HEK293 (cell line): Measurements from ENCODE around the gene HARBI1.

Experiments used
- CTCF ChIA-PET: fragments of 350-600 bp; formaldehyde crosslinking; extraction: SDS; loops from one replicate; lab custom pipeline; 2021; ENCODE audit warnings: antibody characterized with exemption; lab: Yijun Ruan, JAX
- POLR2A ChIA-PET: fragments of 300-600 bp; formaldehyde crosslinking; extraction: SDS; loops from one replicate; lab custom pipeline; 2020; ENCODE audit warnings: antibody characterized with exemption, inconsistent platforms; lab: Yijun Ruan, JAX
- H3K27ac ChIP-seq: fragments of 200-500 bp; sonication (Bioruptor generic); 2 replicates; pipeline ENCODE4 v1.5.1; 2014; ENCODE audit warnings: low read depth, low read length, control low read depth, inconsistent platforms; ENCODE audit errors: extremely low read depth
- H3K36me3 ChIP-seq, 2 experiments: fragments of 200-500 bp in 1 of 2; sonication (Bioruptor generic) in 1 of 2; 1 replicate in 1 of 2; 2 replicates in 1 of 2; pipeline ENCODE4 v1.5.1; 2014 to 2017; ENCODE audit warnings: inconsistent platforms in 2 of 2, low read length in 2 of 2; ENCODE audit not compliant: control insufficient read depth in 2 of 2, insufficient read depth in 1 of 2
- H3K4me1 ChIP-seq: fragments of 200-500 bp; sonication (Bioruptor generic); 2 replicates; pipeline ENCODE4 v1.5.1; 2014; ENCODE audit warnings: mild to moderate bottlenecking, low read length, inconsistent platforms; ENCODE audit not compliant: control insufficient read depth, insufficient read depth
- H3K4me3 ChIP-seq: 2 replicates; pipeline ENCODE4 v1.5.1; 2011; ENCODE audit warnings: low read depth, mild to moderate bottlenecking, control low read depth, low read length, moderate library complexity
- H3K9me3 ChIP-seq: fragments of 200-500 bp; sonication (Bioruptor generic); 2 replicates; pipeline ENCODE4 v1.5.1; 2014; ENCODE audit warnings: low read depth, low read length, inconsistent platforms; ENCODE audit not compliant: control insufficient read depth, insufficient read depth
- BCL11A ChIP-seq: fragments of 450-650 bp; formaldehyde crosslinking; IDR thresholded peaks from 2 replicates; pipeline ENCODE4 v1.5.1; 2016; ENCODE audit warnings: low read depth, missing biosample characterization, missing genetic modification characterization
- BCL11B ChIP-seq: fragments of 450-650 bp; formaldehyde crosslinking; IDR thresholded peaks from 2 replicates; pipeline ENCODE4 v1.5.1; 2016; ENCODE audit warnings: low read depth, missing biosample characterization, missing genetic modification characterization
- GLI4 ChIP-seq: fragments of 450-650 bp; formaldehyde crosslinking; IDR thresholded peaks from 2 replicates; pipeline ENCODE4 v1.5.1; 2016; ENCODE audit warnings: missing biosample characterization, missing genetic modification characterization
- MEIS1 ChIP-seq: sonication (generic); formaldehyde crosslinking; IDR thresholded peaks from 2 replicates; pipeline ENCODE4 v1.8.1; 2022; ENCODE audit warnings: missing genetic modification reagents, mild to moderate bottlenecking, borderline replicate concordance
- PRDM1 ChIP-seq: fragments of 450-650 bp; formaldehyde crosslinking; IDR thresholded peaks from 2 replicates; pipeline ENCODE4; 2016; ENCODE audit warnings: missing biosample characterization, missing genetic modification characterization
- RBAK ChIP-seq: fragments of 450-650 bp; formaldehyde crosslinking; IDR thresholded peaks from 2 replicates; pipeline ENCODE4 v1.5.1; 2016; ENCODE audit warnings: missing biosample characterization, missing genetic modification characterization
- SCRT1 ChIP-seq: fragments of 450-650 bp; formaldehyde crosslinking; IDR thresholded peaks from 2 replicates; pipeline ENCODE4 v1.5.1; 2016; ENCODE audit warnings: missing biosample characterization, missing genetic modification characterization, borderline replicate concordance
- SP2 ChIP-seq: fragments of 450-650 bp; formaldehyde crosslinking; IDR thresholded peaks from 2 replicates; pipeline ENCODE4 v1.5.1; 2016; ENCODE audit warnings: missing biosample characterization, missing genetic modification characterization
- SP7 ChIP-seq: fragments of 450-650 bp; formaldehyde crosslinking; IDR thresholded peaks from 2 replicates; pipeline ENCODE4 v1.5.1; 2016; ENCODE audit warnings: missing biosample characterization, missing genetic modification characterization
- TCF7L2 ChIP-seq: IDR thresholded peaks from 2 replicates; pipeline ENCODE4 v1.6.1; 2011; ENCODE audit warnings: low read depth, mild to moderate bottlenecking, inconsistent platforms, low read length, moderate library complexity, borderline replicate concordance
- YY1 ChIP-seq: fragments of 450-650 bp; formaldehyde crosslinking; IDR thresholded peaks from 2 replicates; pipeline ENCODE4 v1.5.1; 2018; ENCODE audit warnings: missing biosample characterization, missing genetic modification characterization
- ZFP41 ChIP-seq: fragments of 450-650 bp; formaldehyde crosslinking; IDR thresholded peaks from 2 replicates; pipeline ENCODE4 v1.5.1; 2016; ENCODE audit warnings: missing biosample characterization, missing genetic modification characterization, borderline replicate concordance
- ZNF112 ChIP-seq: fragments of 450-650 bp; formaldehyde crosslinking; IDR thresholded peaks from 2 replicates; pipeline ENCODE4 v1.5.0; 2017; ENCODE audit warnings: missing biosample characterization, missing genetic modification characterization
- ZNF114 ChIP-seq: fragments of 450-650 bp; formaldehyde crosslinking; IDR thresholded peaks from 2 replicates; pipeline ENCODE4 v1.5.0; 2017; ENCODE audit warnings: missing biosample characterization, missing genetic modification characterization
- ZNF184 ChIP-seq: fragments of 450-650 bp; IDR thresholded peaks from 2 replicates; pipeline ENCODE4 v1.5.1; 2018; ENCODE audit warnings: missing biosample characterization, mild to moderate bottlenecking, missing genetic modification characterization
- ZNF354C ChIP-seq: fragments of 450-650 bp; formaldehyde crosslinking; IDR thresholded peaks from 2 replicates; pipeline ENCODE4 v1.5.1; 2016; ENCODE audit warnings: missing biosample characterization, missing genetic modification characterization, low read depth, borderline replicate concordance
- ZNF391 ChIP-seq: fragments of 450-650 bp; formaldehyde crosslinking; IDR thresholded peaks from 2 replicates; pipeline ENCODE4 v1.5.1; 2016; ENCODE audit warnings: low read depth, missing biosample characterization, missing genetic modification characterization, borderline replicate concordance
- ZNF416 ChIP-seq: fragments of 450-650 bp; formaldehyde crosslinking; IDR thresholded peaks from 2 replicates; pipeline ENCODE4 v1.5.1; 2016; ENCODE audit warnings: missing biosample characterization, missing genetic modification characterization
- ZNF514 ChIP-seq: fragments of 450-650 bp; formaldehyde crosslinking; IDR thresholded peaks from 2 replicates; pipeline ENCODE4 v1.5.1; 2016; ENCODE audit warnings: missing biosample characterization, missing genetic modification characterization
- ZNF629 ChIP-seq: fragments of 450-650 bp; formaldehyde crosslinking; IDR thresholded peaks from 2 replicates; pipeline ENCODE4 v1.5.1; 2017; ENCODE audit warnings: missing biosample characterization, missing genetic modification characterization
- ZNF658 ChIP-seq: fragments of 450-650 bp; formaldehyde crosslinking; IDR thresholded peaks from 2 replicates; pipeline ENCODE4; 2016; ENCODE audit warnings: missing biosample characterization, missing genetic modification characterization
- ZNF76 ChIP-seq: fragments of 450-650 bp; formaldehyde crosslinking; IDR thresholded peaks from 2 replicates; pipeline ENCODE4; 2016; ENCODE audit warnings: low read depth, missing biosample characterization, missing genetic modification characterization, borderline replicate concordance
- ZNF768 ChIP-seq: fragments of 450-650 bp; formaldehyde crosslinking; IDR thresholded peaks from 2 replicates; pipeline ENCODE4 v1.5.1; 2018; ENCODE audit warnings: missing biosample characterization, mild to moderate bottlenecking, missing genetic modification characterization
- TF ChIP-seq, protein P1 (sequence below): fragments of 450-650 bp; formaldehyde crosslinking; optimal IDR thresholded peaks from 2 replicates; pipeline ENCODE3; 2016; ENCODE audit warnings: missing biosample characterization, mild to moderate bottlenecking, missing genetic modification characterization
- TF ChIP-seq, protein P2 (sequence below): fragments of 450-650 bp; formaldehyde crosslinking; IDR thresholded peaks from 2 replicates; pipeline ENCODE4 v1.5.1; 2016; ENCODE audit warnings: missing biosample characterization, missing genetic modification characterization
- TF ChIP-seq, protein P3 (sequence below): fragments of 450-650 bp; formaldehyde crosslinking; IDR thresholded peaks from 2 replicates; pipeline ENCODE4 v1.5.1; 2016; ENCODE audit warnings: missing biosample characterization, missing genetic modification characterization
- TF ChIP-seq, protein P4 (sequence below): fragments of 450-650 bp; formaldehyde crosslinking; IDR thresholded peaks from 2 replicates; pipeline ENCODE4 v1.5.1; 2016; ENCODE audit warnings: missing biosample characterization, missing genetic modification characterization

The HARBI1 gene

DNA sequence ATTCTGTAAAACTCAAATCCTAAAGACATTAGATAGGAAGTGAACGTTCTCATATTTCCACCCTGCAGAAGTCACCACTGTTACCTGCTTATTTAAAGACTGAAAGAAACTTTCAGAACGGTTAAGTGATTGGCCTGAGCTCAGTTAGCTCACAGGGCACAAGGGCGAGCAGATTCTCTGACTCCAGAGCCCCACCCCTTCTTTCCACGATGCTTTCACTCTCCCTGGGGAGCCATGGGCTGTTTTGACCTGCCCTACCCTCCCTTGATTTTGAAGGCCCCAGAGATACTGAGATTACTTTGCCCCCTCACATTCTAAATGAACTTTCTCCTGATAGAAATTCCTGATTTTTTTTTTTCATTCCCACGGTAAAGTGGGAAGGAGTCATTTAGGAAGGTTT lies 49.5 kb upstream of the HARBI1 start:
- H3K4me3 ChIP-seq = no peak overlapping the region
- H3K9me3 ChIP-seq = no peaks in the 10 kb centered on the region
- TF ChIP-seq SP7 (no peak), GLI4 (tag by site-specific recombination) (no peak), MEIS1 (no peak)
- H3K27ac ChIP-seq = no peak overlapping the region
- ChIA-PET CTCF (no interaction called here), POLR2A (no interaction called here)
- peaks cover 0 to 94% of the 10 kb centered on the region in 2 experiments; a peak in 2 of 3 replicates for H3K36me3 ChIP-seq
- no peaks in the 10 kb centered on the region for H3K4me1 ChIP-seq

DNA sequence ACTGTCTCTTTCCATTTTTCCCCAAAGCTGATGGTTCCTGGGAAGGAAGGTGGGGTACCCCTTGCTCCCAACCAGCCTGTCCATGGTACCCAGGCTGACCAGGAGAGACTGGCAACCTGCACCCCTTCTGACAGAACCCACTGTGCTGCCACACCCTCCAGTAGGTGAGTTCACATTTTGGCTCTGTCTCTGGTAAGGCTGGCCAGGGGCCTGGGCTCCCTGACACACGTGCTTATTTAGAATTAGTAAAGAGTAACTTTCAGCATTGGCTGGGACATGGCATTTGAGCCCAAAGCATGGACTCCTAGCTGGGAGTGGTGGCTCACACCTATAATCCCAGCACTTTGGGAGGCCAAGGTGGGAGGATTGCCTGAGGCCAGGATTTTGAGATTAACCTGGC lies 48.3 kb upstream of the HARBI1 start:
- H3K27ac ChIP-seq = no peak overlapping the region
- TF ChIP-seq ZNF658 (tag by site-specific recombination) (no peak), BCL11B (tag by site-specific recombination) (no peak), BCL11A (tag by site-specific recombination) (no peak), ZNF76 (tag by site-specific recombination) (no peak), ZFP41 (tag by site-specific recombination) (no peak), ZNF184 (tag by site-specific recombination) (no peak)
- TF ChIP-seq, protein P1, sequence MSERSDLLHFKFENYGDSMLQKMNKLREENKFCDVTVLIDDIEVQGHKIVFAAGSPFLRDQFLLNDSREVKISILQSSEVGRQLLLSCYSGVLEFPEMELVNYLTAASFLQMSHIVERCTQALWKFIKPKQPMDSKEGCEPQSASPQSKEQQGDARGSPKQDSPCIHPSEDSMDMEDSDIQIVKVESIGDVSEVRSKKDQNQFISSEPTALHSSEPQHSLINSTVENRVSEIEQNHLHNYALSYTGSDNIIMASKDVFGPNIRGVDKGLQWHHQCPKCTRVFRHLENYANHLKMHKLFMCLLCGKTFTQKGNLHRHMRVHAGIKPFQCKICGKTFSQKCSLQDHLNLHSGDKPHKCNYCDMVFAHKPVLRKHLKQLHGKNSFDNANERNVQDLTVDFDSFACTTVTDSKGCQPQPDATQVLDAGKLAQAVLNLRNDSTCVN (tag by site-specific recombination) = no peak
- TF ChIP-seq, protein P2, sequence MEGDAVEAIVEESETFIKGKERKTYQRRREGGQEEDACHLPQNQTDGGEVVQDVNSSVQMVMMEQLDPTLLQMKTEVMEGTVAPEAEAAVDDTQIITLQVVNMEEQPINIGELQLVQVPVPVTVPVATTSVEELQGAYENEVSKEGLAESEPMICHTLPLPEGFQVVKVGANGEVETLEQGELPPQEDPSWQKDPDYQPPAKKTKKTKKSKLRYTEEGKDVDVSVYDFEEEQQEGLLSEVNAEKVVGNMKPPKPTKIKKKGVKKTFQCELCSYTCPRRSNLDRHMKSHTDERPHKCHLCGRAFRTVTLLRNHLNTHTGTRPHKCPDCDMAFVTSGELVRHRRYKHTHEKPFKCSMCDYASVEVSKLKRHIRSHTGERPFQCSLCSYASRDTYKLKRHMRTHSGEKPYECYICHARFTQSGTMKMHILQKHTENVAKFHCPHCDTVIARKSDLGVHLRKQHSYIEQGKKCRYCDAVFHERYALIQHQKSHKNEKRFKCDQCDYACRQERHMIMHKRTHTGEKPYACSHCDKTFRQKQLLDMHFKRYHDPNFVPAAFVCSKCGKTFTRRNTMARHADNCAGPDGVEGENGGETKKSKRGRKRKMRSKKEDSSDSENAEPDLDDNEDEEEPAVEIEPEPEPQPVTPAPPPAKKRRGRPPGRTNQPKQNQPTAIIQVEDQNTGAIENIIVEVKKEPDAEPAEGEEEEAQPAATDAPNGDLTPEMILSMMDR = no peak
- H3K4me1 ChIP-seq = no peaks in the 10 kb centered on the region
- ChIA-PET CTCF (no interaction called here), POLR2A (interaction anchor here (0.7 kb wide), 2 partner anchors 28 to 271 kb away, joined by 4 to 5 read pairs; no protein-coding TSS in a partner anchor)
- H3K4me3 ChIP-seq = no peak overlapping the region
- no peaks in the 10 kb centered on the region for H3K9me3 ChIP-seq
- peaks cover 0 to 84% of the 10 kb centered on the region in 2 experiments; a peak in 2 of 3 replicates for H3K36me3 ChIP-seq

DNA sequence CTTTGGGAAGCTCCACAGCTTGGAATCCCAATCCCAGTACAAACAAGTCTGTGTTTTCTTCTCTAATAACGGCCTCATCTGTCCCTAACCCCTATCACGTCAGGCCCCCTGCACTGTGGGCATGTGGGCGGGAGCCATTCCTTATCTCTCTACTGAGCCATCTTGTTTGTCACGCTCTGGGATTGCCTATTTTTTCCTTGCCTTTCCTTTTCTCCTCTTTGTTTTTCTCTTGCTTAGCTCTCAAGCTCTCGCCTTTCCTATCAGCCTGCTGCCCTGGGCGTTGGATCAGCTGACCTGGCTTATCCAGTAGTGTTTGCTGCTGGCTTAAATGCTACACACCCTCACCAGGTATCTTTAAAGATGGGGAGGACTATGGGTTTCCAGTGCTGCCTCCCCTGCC lies 47.6 kb upstream of the HARBI1 start:
- ChIA-PET POLR2A (no interaction called here), CTCF (no interaction called here)
- no peaks in the 10 kb centered on the region for H3K4me1 ChIP-seq
- H3K4me3 ChIP-seq = no peak overlapping the region
- H3K9me3 ChIP-seq = no peaks in the 10 kb centered on the region
- peaks cover 0 to 85% of the 10 kb centered on the region in 2 experiments; a peak in 2 of 3 replicates for H3K36me3 ChIP-seq
- H3K27ac ChIP-seq = no peak overlapping the region
- no peak for TF ChIP-seq ZNF114
- TF ChIP-seq, protein P3, sequence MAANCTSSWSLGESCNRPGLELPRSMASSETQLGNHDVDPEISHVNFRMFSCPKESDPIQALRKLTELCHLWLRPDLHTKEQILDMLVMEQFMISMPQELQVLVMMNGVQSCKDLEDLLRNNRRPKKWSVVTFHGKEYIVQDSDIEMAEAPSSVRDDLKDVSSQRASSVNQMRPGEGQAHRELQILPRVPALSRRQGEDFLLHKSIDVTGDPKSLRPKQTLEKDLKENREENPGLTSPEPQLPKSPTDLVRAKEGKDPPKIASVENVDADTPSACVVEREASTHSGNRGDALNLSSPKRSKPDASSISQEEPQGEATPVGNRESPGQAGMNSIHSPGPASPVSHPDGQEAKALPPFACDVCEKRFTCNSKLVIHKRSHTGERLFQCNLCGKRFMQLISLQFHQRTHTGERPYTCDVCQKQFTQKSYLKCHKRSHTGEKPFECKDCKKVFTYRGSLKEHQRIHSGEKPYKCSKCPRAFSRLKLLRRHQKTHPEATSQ (tag by site-specific recombination) = no peak
- TF ChIP-seq, protein P4, sequence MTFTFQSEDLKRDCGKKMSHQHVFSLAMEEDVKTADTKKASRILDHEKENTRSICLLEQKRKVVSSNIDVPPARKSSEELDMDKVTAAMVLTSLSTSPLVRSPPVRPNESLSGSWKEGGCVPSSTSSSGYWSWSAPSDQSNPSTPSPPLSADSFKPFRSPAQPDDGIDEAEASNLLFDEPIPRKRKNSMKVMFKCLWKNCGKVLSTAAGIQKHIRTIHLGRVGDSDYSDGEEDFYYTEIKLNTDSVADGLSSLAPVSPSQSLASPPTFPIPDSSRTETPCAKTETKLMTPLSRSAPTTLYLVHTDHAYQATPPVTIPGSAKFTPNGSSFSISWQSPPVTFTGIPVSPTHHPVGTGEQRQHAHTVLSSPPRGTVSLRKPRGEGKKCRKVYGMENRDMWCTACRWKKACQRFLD = no peak
- TF ChIP-seq TCF7L2 = no peak
- no peak for TF ChIP-seq ZNF112 (tag by site-specific recombination)
- TF ChIP-seq PRDM1 (tag by site-specific recombination) = no peak
- TF ChIP-seq ZNF416 (tag by site-specific recombination) = no peak
- no peak for TF ChIP-seq ZNF514 (tag by site-specific recombination)
- TF ChIP-seq RBAK (tag by site-specific recombination) = no peak
- TF ChIP-seq SP2 (tag by site-specific recombination) = no peak
- TF ChIP-seq ZNF354C = no peak
- TF ChIP-seq ZNF768 (tag by site-specific recombination) = no peak
- TF ChIP-seq YY1 (tag by site-specific recombination) = no peak
- no peak for TF ChIP-seq SCRT1 (tag by site-specific recombination)
- TF ChIP-seq ZNF629 (tag by site-specific recombination) = no peak
- TF ChIP-seq ZNF391 (tag by site-specific recombination) = no peak
